GM23338 (cell line): ENCODE measurements around the gene SPEF1. TPM values are rescaled to one million over a fixed set of nuclear protein-coding genes. Genes with fewer than 3 reads are reported as not detected.

Source experiments
- ATAC-seq: fragments of 200-7000 bp; cut with Tn5 transposase; 3 replicates; pipeline ENCODE4 v1.9.1; 2020
- DNase-seq: peaks from one replicate; pipeline ENCODE4 v3.0.0-alpha.2; 2015; ENCODE audit warnings: low spot score
- H2AFZ ChIP-seq: fragments of 200-600 bp; sonication (generic); 2 replicates; pipeline ENCODE4 v1.8.0; 2016; ENCODE audit warnings: antibody characterized with exemption, mild to moderate bottlenecking, moderate library complexity
- H3F3A ChIP-seq: fragments of 200-600 bp; sonication (generic); replicated peaks from 2 replicates; pipeline ENCODE4 v1.8.0; 2017; ENCODE audit warnings: antibody characterized with exemption, mixed run types, low read depth
- H3K27ac ChIP-seq: fragments of 200-600 bp; sonication (generic); 2 replicates; pipeline ENCODE4 v1.6.1; 2016; ENCODE audit warnings: low read depth
- H3K27me3 ChIP-seq: fragments of 200-600 bp; sonication (generic); 2 replicates; pipeline ENCODE4 v1.8.0; 2016; ENCODE audit warnings: mild to moderate bottlenecking, mixed run types, moderate library complexity; ENCODE audit not compliant: insufficient read depth
- H3K36me3 ChIP-seq: fragments of 200-600 bp; sonication (generic); 2 replicates; pipeline ENCODE4 v1.8.0; 2016; ENCODE audit warnings: mild to moderate bottlenecking; ENCODE audit not compliant: insufficient read depth
- H3K4me1 ChIP-seq: fragments of 200-600 bp; sonication (generic); 2 replicates; pipeline ENCODE4 v1.8.0; 2016; ENCODE audit warnings: mild to moderate bottlenecking, moderate library complexity; ENCODE audit not compliant: insufficient read depth
- H3K4me2 ChIP-seq: fragments of 200-600 bp; sonication (generic); 2 replicates; pipeline ENCODE4 v1.7.1; 2017; ENCODE audit warnings: mixed run types
- H3K4me3 ChIP-seq: fragments of 200-600 bp; sonication (generic); 2 replicates; pipeline ENCODE4 v1.6.1; 2016; ENCODE audit warnings: mixed run types
- H3K79me2 ChIP-seq: fragments of 200-600 bp; sonication (generic); replicated peaks from 2 replicates; pipeline ENCODE4 v1.8.0; 2017; ENCODE audit warnings: mild to moderate bottlenecking; ENCODE audit not compliant: insufficient read depth
- H3K9me2 ChIP-seq: fragments of 200-600 bp; sonication (generic); 2 replicates; pipeline ENCODE4 v1.8.0; 2017; ENCODE audit not compliant: insufficient read depth
- H4K20me1 ChIP-seq: fragments of 200-600 bp; sonication (generic); replicated peaks from 2 replicates; pipeline ENCODE4 v1.8.0; 2017; ENCODE audit warnings: mild to moderate bottlenecking; ENCODE audit not compliant: insufficient read depth
- H3K27ac Mint-ChIP-seq: 2 replicates; pipeline ENCODE4 v1.8.0; 2020; ENCODE audit warnings: inconsistent platforms, mild to moderate bottlenecking, moderate library complexity, mixed read lengths
- H3K27me3 Mint-ChIP-seq: 3 replicates; pipeline ENCODE4 v1.8.0; 2022; ENCODE audit warnings: low read depth, mild to moderate bottlenecking, moderate library complexity, mixed read lengths, inconsistent platforms; ENCODE audit not compliant: insufficient read depth, poor library complexity
- H3K36me3 Mint-ChIP-seq: 3 replicates; pipeline ENCODE4 v1.8.0; 2021; ENCODE audit warnings: low read depth, mild to moderate bottlenecking, inconsistent platforms, moderate library complexity, mixed read lengths
- H3K4me1 Mint-ChIP-seq: 3 replicates; pipeline ENCODE4 v1.8.0; 2020; ENCODE audit warnings: mild to moderate bottlenecking, inconsistent platforms, mixed read lengths
- H3K4me3 Mint-ChIP-seq: 3 replicates; pipeline ENCODE4 v1.8.0; 2021; ENCODE audit warnings: moderate library complexity, mild to moderate bottlenecking, inconsistent platforms, mixed read lengths
- H3K9me3 Mint-ChIP-seq: 3 replicates; pipeline ENCODE4 v1.8.0; 2020; ENCODE audit warnings: moderate library complexity, mild to moderate bottlenecking, inconsistent platforms, mixed read lengths
- CREB1 ChIP-seq: fragments of 250-450 bp; sonication (Bioruptor Pico); IDR thresholded peaks from 2 replicates; pipeline ENCODE4 v1.5.0; 2020; ENCODE audit warnings: low read depth, mild to moderate bottlenecking, moderate library complexity
- EZH2 ChIP-seq: fragments of 200-600 bp; sonication (generic); IDR thresholded peaks from one replicate; pipeline ENCODE4 v1.8.0; 2017; ENCODE audit warnings: antibody characterized with exemption, mild to moderate bottlenecking, low read depth; ENCODE audit not compliant: unreplicated experiment
- EZH2phosphoT487 ChIP-seq: fragments of 200-600 bp; sonication (generic); IDR thresholded peaks from one replicate; pipeline ENCODE4 v1.8.1; 2018; ENCODE audit warnings: antibody characterized with exemption; ENCODE audit not compliant: unreplicated experiment
- JUNB ChIP-seq: IDR thresholded peaks from one replicate; pipeline ENCODE4 v1.6.1; 2016; ENCODE audit warnings: antibody characterized with exemption; ENCODE audit not compliant: unreplicated experiment
- NANOG ChIP-seq: IDR thresholded peaks from 2 replicates; pipeline ENCODE4 v1.6.1; 2016; ENCODE audit warnings: antibody characterized with exemption, borderline replicate concordance
- POLR2AphosphoS5 ChIP-seq: IDR thresholded peaks from 2 replicates; pipeline ENCODE4 v1.6.1; 2016; ENCODE audit warnings: antibody characterized with exemption, low read depth
- STAT1 ChIP-seq: IDR thresholded peaks from one replicate; pipeline ENCODE4 v1.6.1; 2016; ENCODE audit warnings: antibody characterized with exemption; ENCODE audit not compliant: unreplicated experiment
- ZNF114 ChIP-seq: fragments of 250-450 bp; sonication (Bioruptor Pico); IDR thresholded peaks from 2 replicates; pipeline ENCODE4 v1.5.0; 2020; ENCODE audit warnings: mild to moderate bottlenecking, moderate library complexity
- ZNF331 ChIP-seq: fragments of 250-450 bp; sonication (Bioruptor Pico); IDR thresholded peaks from 2 replicates; pipeline ENCODE4 v1.5.0; 2020; ENCODE audit warnings: low read depth, mild to moderate bottlenecking, moderate library complexity
- polyA plus RNA-seq: library from polyadenylated mRNA; unstranded; fragments of >200 nt; fragmentation: Nextera tagmentation; extraction: Ambion mirVana; gene quantifications from 2 replicates; pipeline ENCODE4 v1.2.1, GENCODE V29; 2016
- total RNA-seq: library from RNA; depleted of rRNA; stranded (reverse); fragments of >200 nt; shearing (Covaris generic); gene quantifications from 2 replicates; pipeline ENCODE4 v1.2.3, GENCODE V29; 2014
- TF ChIP-seq, protein P1 (sequence below): IDR thresholded peaks from 2 replicates; pipeline ENCODE4 v1.6.1; 2016; ENCODE audit warnings: antibody characterized with exemption
- TF ChIP-seq, protein P2 (sequence below), 2 experiments: fragments of 200-600 bp in 1 of 2; sonication (generic) in 1 of 2; conservative IDR thresholded peaks; 2 replicates each; pipeline versions ENCODE4 v1.5.1 to v1.6.1; 2016 to 2017; ENCODE audit warnings: antibody characterized with exemption in 2 of 2, low read depth in 2 of 2, mild to moderate bottlenecking in 2 of 2, moderate library complexity in 1 of 2
- TF ChIP-seq, protein P3 (sequence below): IDR thresholded peaks from one replicate; pipeline ENCODE4 v1.6.1; 2018; ENCODE audit warnings: antibody characterized with exemption; ENCODE audit not compliant: unreplicated experiment
- TF ChIP-seq, protein P4 (sequence below): fragments of 250-450 bp; sonication (Bioruptor Pico); IDR thresholded peaks from 2 replicates; pipeline ENCODE4 v1.5.0; 2020; ENCODE audit warnings: mild to moderate bottlenecking, moderate library complexity

The SPEF1 gene
- total and polyA plus RNA-seq, 2 experiments from 2014 or later = 0.68 to 0.69 TPM

DNA sequence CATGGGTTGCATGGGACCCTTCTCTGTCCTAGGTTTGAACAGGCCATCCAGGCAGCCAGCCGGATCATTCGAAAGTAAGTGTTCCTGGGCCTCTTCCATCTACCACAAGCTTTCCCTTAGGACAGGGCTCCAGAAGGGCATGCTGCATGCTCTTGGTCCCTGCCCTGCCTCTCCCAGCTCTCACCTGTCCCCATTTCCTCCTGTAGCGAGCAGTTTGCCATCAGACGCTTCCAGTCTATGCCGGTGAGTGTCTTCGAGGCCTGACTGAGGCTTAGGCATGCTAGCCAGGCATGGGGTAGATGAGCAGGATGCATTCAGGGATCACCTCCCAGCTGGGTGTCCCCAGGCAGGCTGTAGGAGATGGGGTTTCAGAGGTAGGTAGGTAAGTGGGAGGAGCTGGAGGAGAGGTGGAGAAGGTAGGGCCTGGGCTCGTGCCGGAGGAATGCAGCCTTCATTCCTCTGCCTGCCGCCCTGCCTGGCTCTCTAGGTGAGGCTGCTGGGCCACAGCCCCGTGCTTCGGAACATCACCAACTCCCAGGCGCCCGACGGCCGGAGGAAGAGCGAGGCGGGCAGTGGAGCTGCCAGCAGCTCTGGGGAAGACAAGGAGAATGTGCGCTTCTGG is 19.1 kb upstream of the SPEF1 start:
- Histone ChIP-seq H3K9me2 (no peaks in the 10 kb centered on the region), H3F3A (peaks cover 11% of the 10 kb centered on the region; the same call in 1 of the 2 replicates), H3K27ac (peak overlapping the region; percentile 78; the same call in 1 of the 2 replicates), H3K79me2 (no peaks in the 10 kb centered on the region), H3K4me3 (peak overlapping the region; percentile 44; the same call in 1 of the 2 replicates), H2AFZ (no peak overlapping the region), H3K36me3 (no peaks in the 10 kb centered on the region), H3K4me2 (peak overlapping the region; percentile 70), H4K20me1 (no peaks in the 10 kb centered on the region; the same call in 1 of the 2 replicates), H3K27me3 (no peaks in the 10 kb centered on the region), H3K4me1 (peaks cover 43% of the 10 kb centered on the region)
- Mint-ChIP-seq H3K27ac (peak overlapping the region; percentile 86; the same call in 1 of the 2 replicates), H3K27me3 (peaks cover 30% of the 10 kb centered on the region), H3K4me3 (peak overlapping the region; percentile 56), H3K36me3 (peaks cover 49% of the 10 kb centered on the region), H3K9me3 (no peaks in the 10 kb centered on the region), H3K4me1 (peaks cover 47% of the 10 kb centered on the region)
- peak; percentile 77 for DNase-seq
- peak; percentile 58 for ATAC-seq
- TF ChIP-seq, protein P1, sequence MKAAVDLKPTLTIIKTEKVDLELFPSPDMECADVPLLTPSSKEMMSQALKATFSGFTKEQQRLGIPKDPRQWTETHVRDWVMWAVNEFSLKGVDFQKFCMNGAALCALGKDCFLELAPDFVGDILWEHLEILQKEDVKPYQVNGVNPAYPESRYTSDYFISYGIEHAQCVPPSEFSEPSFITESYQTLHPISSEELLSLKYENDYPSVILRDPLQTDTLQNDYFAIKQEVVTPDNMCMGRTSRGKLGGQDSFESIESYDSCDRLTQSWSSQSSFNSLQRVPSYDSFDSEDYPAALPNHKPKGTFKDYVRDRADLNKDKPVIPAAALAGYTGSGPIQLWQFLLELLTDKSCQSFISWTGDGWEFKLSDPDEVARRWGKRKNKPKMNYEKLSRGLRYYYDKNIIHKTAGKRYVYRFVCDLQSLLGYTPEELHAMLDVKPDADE = no peak
- no peak for TF ChIP-seq STAT1
- TF ChIP-seq, protein P2, sequence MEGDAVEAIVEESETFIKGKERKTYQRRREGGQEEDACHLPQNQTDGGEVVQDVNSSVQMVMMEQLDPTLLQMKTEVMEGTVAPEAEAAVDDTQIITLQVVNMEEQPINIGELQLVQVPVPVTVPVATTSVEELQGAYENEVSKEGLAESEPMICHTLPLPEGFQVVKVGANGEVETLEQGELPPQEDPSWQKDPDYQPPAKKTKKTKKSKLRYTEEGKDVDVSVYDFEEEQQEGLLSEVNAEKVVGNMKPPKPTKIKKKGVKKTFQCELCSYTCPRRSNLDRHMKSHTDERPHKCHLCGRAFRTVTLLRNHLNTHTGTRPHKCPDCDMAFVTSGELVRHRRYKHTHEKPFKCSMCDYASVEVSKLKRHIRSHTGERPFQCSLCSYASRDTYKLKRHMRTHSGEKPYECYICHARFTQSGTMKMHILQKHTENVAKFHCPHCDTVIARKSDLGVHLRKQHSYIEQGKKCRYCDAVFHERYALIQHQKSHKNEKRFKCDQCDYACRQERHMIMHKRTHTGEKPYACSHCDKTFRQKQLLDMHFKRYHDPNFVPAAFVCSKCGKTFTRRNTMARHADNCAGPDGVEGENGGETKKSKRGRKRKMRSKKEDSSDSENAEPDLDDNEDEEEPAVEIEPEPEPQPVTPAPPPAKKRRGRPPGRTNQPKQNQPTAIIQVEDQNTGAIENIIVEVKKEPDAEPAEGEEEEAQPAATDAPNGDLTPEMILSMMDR (conservative IDR thresholded peaks at IDR 0.05; ENCODE audit: low read depth in 2 of 2) = no peak
- TF ChIP-seq ZNF114 = no peak
- TF ChIP-seq, protein P3, sequence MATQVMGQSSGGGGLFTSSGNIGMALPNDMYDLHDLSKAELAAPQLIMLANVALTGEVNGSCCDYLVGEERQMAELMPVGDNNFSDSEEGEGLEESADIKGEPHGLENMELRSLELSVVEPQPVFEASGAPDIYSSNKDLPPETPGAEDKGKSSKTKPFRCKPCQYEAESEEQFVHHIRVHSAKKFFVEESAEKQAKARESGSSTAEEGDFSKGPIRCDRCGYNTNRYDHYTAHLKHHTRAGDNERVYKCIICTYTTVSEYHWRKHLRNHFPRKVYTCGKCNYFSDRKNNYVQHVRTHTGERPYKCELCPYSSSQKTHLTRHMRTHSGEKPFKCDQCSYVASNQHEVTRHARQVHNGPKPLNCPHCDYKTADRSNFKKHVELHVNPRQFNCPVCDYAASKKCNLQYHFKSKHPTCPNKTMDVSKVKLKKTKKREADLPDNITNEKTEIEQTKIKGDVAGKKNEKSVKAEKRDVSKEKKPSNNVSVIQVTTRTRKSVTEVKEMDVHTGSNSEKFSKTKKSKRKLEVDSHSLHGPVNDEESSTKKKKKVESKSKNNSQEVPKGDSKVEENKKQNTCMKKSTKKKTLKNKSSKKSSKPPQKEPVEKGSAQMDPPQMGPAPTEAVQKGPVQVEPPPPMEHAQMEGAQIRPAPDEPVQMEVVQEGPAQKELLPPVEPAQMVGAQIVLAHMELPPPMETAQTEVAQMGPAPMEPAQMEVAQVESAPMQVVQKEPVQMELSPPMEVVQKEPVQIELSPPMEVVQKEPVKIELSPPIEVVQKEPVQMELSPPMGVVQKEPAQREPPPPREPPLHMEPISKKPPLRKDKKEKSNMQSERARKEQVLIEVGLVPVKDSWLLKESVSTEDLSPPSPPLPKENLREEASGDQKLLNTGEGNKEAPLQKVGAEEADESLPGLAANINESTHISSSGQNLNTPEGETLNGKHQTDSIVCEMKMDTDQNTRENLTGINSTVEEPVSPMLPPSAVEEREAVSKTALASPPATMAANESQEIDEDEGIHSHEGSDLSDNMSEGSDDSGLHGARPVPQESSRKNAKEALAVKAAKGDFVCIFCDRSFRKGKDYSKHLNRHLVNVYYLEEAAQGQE = no peak
- TF ChIP-seq NANOG = no peak
- TF ChIP-seq EZH2 = no peak
- TF ChIP-seq, protein P4, sequence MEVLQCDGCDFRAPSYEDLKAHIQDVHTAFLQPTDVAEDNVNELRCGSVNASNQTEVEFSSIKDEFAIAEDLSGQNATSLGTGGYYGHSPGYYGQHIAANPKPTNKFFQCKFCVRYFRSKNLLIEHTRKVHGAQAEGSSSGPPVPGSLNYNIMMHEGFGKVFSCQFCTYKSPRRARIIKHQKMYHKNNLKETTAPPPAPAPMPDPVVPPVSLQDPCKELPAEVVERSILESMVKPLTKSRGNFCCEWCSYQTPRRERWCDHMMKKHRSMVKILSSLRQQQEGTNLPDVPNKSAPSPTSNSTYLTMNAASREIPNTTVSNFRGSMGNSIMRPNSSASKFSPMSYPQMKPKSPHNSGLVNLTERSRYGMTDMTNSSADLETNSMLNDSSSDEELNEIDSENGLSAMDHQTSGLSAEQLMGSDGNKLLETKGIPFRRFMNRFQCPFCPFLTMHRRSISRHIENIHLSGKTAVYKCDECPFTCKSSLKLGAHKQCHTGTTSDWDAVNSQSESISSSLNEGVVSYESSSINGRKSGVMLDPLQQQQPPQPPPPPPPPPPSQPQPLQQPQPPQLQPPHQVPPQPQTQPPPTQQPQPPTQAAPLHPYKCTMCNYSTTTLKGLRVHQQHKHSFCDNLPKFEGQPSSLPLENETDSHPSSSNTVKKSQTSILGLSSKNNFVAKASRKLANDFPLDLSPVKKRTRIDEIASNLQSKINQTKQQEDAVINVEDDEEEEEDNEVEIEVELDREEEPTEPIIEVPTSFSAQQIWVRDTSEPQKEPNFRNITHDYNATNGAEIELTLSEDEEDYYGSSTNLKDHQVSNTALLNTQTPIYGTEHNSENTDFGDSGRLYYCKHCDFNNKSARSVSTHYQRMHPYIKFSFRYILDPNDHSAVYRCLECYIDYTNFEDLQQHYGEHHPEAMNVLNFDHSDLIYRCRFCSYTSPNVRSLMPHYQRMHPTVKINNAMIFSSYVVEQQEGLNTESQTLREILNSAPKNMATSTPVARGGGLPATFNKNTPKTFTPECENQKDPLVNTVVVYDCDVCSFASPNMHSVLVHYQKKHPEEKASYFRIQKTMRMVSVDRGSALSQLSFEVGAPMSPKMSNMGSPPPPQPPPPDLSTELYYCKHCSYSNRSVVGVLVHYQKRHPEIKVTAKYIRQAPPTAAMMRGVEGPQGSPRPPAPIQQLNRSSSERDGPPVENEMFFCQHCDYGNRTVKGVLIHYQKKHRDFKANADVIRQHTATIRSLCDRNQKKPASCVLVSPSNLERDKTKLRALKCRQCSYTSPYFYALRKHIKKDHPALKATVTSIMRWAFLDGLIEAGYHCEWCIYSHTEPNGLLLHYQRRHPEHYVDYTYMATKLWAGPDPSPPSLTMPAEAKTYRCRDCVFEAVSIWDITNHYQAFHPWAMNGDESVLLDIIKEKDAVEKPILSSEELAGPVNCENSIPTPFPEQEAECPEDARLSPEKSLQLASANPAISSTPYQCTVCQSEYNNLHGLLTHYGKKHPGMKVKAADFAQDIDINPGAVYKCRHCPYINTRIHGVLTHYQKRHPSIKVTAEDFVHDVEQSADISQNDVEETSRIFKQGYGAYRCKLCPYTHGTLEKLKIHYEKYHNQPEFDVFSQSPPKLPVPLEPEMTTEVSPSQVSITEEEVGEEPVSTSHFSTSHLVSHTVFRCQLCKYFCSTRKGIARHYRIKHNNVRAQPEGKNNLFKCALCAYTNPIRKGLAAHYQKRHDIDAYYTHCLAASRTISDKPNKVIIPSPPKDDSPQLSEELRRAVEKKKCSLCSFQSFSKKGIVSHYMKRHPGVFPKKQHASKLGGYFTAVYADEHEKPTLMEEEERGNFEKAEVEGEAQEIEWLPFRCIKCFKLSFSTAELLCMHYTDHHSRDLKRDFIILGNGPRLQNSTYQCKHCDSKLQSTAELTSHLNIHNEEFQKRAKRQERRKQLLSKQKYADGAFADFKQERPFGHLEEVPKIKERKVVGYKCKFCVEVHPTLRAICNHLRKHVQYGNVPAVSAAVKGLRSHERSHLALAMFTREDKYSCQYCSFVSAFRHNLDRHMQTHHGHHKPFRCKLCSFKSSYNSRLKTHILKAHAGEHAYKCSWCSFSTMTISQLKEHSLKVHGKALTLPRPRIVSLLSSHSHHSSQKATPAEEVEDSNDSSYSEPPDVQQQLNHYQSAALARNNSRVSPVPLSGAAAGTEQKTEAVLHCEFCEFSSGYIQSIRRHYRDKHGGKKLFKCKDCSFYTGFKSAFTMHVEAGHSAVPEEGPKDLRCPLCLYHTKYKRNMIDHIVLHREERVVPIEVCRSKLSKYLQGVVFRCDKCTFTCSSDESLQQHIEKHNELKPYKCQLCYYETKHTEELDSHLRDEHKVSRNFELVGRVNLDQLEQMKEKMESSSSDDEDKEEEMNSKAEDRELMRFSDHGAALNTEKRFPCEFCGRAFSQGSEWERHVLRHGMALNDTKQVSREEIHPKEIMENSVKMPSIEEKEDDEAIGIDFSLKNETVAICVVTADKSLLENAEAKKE (CRISPR knock-in tag) = no peak
- no peak for TF ChIP-seq ZNF331
- no peak for TF ChIP-seq POLR2AphosphoS5
- TF ChIP-seq JUNB = no peak
- no peak for TF ChIP-seq EZH2phosphoT487
- TF ChIP-seq CREB1 (CRISPR knock-in tag) = no peak
